Stimulated activated CD4-positive, alpha-beta T cell treated with anti-CD3 and anti-CD28 coated beads, Interleukin-4, amount 100 ng/mL, for 4 hours (primary cell): Measurements from ENCODE around the gene MTMR11.
"Not testable (repeated sequence)": the region's sequence is repeated elsewhere in the genome, so short reads cannot be mapped to it uniquely, and the experiment has no call there.

Experiments used
- DNase-seq, 2 experiments: peaks; one replicate each; pipeline ENCODE4 v3.0.0-alpha.2; 2020

Gene MTMR11

GRCh38 chr1:149899460-149900284 is 37.0 kb downstream of the MTMR11 start, which contains the start of gene BOLA1:
Gene BOLA1, plus strand, starts transcription at chr1:149899568. Its CDS starts 492 bp downstream, at chr1:149900060.
- DNase-seq: peak; percentile 76 to 80

- DNase-seq: no peak
Observed at GRCh38 chr1:149896575-149896974, 40.1 kb downstream of the MTMR11 start.

- DNase-seq: no peak
Observed at GRCh38 chr1:149888999-149889289, 47.7 kb downstream of the MTMR11 start.

- peak; percentile 63 to 66 for DNase-seq
Observed at GRCh38 chr1:149888247-149888998, 48.3 kb downstream of the MTMR11 start.

GRCh38 chr1:149887456-149888246 is 49.0 kb downstream of the MTMR11 start:
- DNase-seq: peak; percentile 52 to 80

- DNase-seq: not testable (repeated sequence)
Observed at GRCh38 chr1:149887196-149887455, 49.6 kb downstream of the MTMR11 start.

- peak; percentile 61 to 88 for DNase-seq
Observed at GRCh38 chr1:149886396-149887195, 50.1 kb downstream of the MTMR11 start.

- peak in 1 of 2 experiments; percentile 6 for DNase-seq
Observed at GRCh38 chr1:149886121-149886395, 50.6 kb downstream of the MTMR11 start.

- DNase-seq: peak; percentile 50 to 61
Observed at GRCh38 chr1:149885339-149886120, 51.1 kb downstream of the MTMR11 start.

GRCh38 chr1:149884433-149885338 is 52.0 kb downstream of the MTMR11 start:
- no peak for DNase-seq

GRCh38 chr1:149883598-149884247 is 53.0 kb downstream of the MTMR11 start:
- DNase-seq: no peak

- no peak for DNase-seq
Observed at GRCh38 chr1:149881876-149882275, 54.8 kb downstream of the MTMR11 start.

- DNase-seq: no peak
Observed at GRCh38 chr1:149879556-149879955, 57.1 kb downstream of the MTMR11 start.
